IMR-90 (cell line): ENCODE measurements around the gene TRIM13.

Source experiments
- CEBPB ChIP-seq: IDR thresholded peaks from 2 replicates; pipeline ENCODE4 v1.6.1; 2012; ENCODE audit warnings: low read depth, low read length, improper control_type of control experiment
- CTCF ChIP-seq: conservative IDR thresholded peaks from 2 replicates; pipeline ENCODE4 v1.5.1; 2012; ENCODE audit warnings: mild to moderate bottlenecking, low read depth, low read length, improper control_type of control experiment
- ELK1 ChIP-seq: fragments of 150-350 bp; IDR thresholded peaks from 2 replicates; pipeline ENCODE4 v1.6.1; 2016; ENCODE audit warnings: low read depth, mild to moderate bottlenecking, low read length, moderate library complexity, borderline replicate concordance
- MAFK ChIP-seq: IDR thresholded peaks from 2 replicates; pipeline ENCODE4 v1.6.1; 2012; ENCODE audit warnings: low read depth, low read length, improper control_type of control experiment
- MXI1 ChIP-seq: IDR thresholded peaks from 2 replicates; pipeline ENCODE4 v1.6.1; 2012; ENCODE audit warnings: low read depth, mild to moderate bottlenecking, low read length, moderate library complexity, borderline replicate concordance
- POLR2A ChIP-seq: IDR thresholded peaks from 2 replicates; pipeline ENCODE4 v1.6.1; 2012; ENCODE audit warnings: mild to moderate bottlenecking, low read depth, low read length
- SMC3 ChIP-seq: fragments of 150-350 bp; IDR thresholded peaks from 2 replicates; pipeline ENCODE4 v1.6.1; 2016; ENCODE audit warnings: low read depth, mild to moderate bottlenecking, antibody characterized with exemption, low read length, moderate library complexity

- no peak for TF ChIP-seq CTCF
- no peak for TF ChIP-seq MAFK
- TF ChIP-seq POLR2A, result no peak
- no peak for TF ChIP-seq SMC3
- no peak for TF ChIP-seq CEBPB
- no peak for TF ChIP-seq ELK1
- TF ChIP-seq MXI1, result no peak
Measured at GRCh38 chr13:49967456-49967855, 29.4 kb upstream of the TRIM13 start.
